ENCODE data around the gene PKP4. TPM values are rescaled to one million over a fixed set of nuclear protein-coding genes. Genes with fewer than 3 reads are reported as not detected.

PKP4 gene
- total RNA-seq, 1 experiment from 2014 or later = 55.2 TPM

GRCh38 chr2:158725441-158725891, 268.7 kb downstream of the PKP4 start (continued):
- no peak for TF ChIP-seq CTCF (IDR thresholded peaks at IDR 0.05 in 2 of 3, conservative IDR thresholded peaks at IDR 0.05 in 1 of 3; ENCODE audit: borderline replicate concordance in 1 of 3, insufficient read depth in 1 of 3, low read depth in 2 of 3, low read length in 2 of 3)

GRCh38 chr2:158726911-158727592, 270.3 kb downstream of the PKP4 start:
- CTCF ChIA-PET = no interaction called here

More at GRCh38 chr2:158726911-158727592, 270.3 kb downstream of the PKP4 start:
- intact Hi-C loops (cut with micrococcal nuclease) = no loop called here
- Histone ChIP-seq H2AFZ (ENCODE audit: low read depth, low read length, poor library complexity, severe bottlenecking) (no peak overlapping the region), H3K79me2 (ENCODE audit: insufficient read depth, low read length) (no peaks in the 10 kb centered on the region), H4K20me1 (ENCODE audit: insufficient read depth) (no peaks in the 10 kb centered on the region), H3K27ac (ENCODE audit: low read depth, low read length) (no peak overlapping the region), H3K4me1 (ENCODE audit: control insufficient read depth in 1 of 2, insufficient read depth in 2 of 2, low read length in 2 of 2) (peaks cover 10 to 20% of the 10 kb centered on the region in 2 experiments), H3K9me2 (ENCODE audit: insufficient read depth) (no peaks in the 10 kb centered on the region), H3K4me2 (ENCODE audit: low read length) (no peak overlapping the region), H3K36me3 (ENCODE audit: control insufficient read depth in 1 of 2, insufficient read depth in 2 of 2, low read length in 2 of 2) (no peaks in the 10 kb centered on the region), H3K9ac (ENCODE audit: low read length) (no peak overlapping the region), H3K27me3 (ENCODE audit: insufficient read depth, low read length) (no peaks in the 10 kb centered on the region; the same call in 1 of the 2 replicates), H3K9me3 (ENCODE audit: control insufficient read depth in 1 of 2, insufficient read depth in 1 of 2, low read depth in 1 of 2, low read length in 2 of 2) (no peaks in the 10 kb centered on the region), H3K4me3 (replicated peaks in 1 of 2; ENCODE audit: low read depth in 1 of 2, low read length in 2 of 2) (no peak overlapping the region)
- BruUV-seq (replicated peaks) = no TSS peak
- DNase-seq (ENCODE audit: low read depth, low spot score) = no peak
- RAD21 ChIA-PET (ENCODE audit: low non-redundant PET in 1 of 2, low total read pairs in 2 of 2, uncharacterized antibody in 2 of 2, unreplicated experiment in 2 of 2) = no interaction called here
- TF ChIP-seq ELF1 (IDR thresholded peaks at IDR 0.05; ENCODE audit: borderline replicate concordance, low read depth) (no peak), POLR2A (IDR thresholded peaks at IDR 0.05; ENCODE audit: borderline replicate concordance, extremely low read depth, insufficient read depth, insufficient read length) (no peak), TCF7L2 (IDR thresholded peaks at IDR 0.05; ENCODE audit: borderline replicate concordance, extremely low read depth, insufficient read depth, insufficient read length) (no peak), SRF (IDR thresholded peaks at IDR 0.05; ENCODE audit: low read depth) (no peak), CBX3 (IDR thresholded peaks at IDR 0.05; ENCODE audit: low read depth) (no peak), FOSL1 (IDR thresholded peaks at IDR 0.05; ENCODE audit: low read depth) (no peak), YY1 (IDR thresholded peaks at IDR 0.05; ENCODE audit: extremely low read depth, insufficient replicate concordance, low read depth, low read length) (no peak), POLR2AphosphoS5 (IDR thresholded peaks at IDR 0.05; ENCODE audit: low read depth, low read length) (no peak), ZFX (IDR thresholded peaks at IDR 0.05) (no peak), EGR1 (IDR thresholded peaks at IDR 0.05; ENCODE audit: low read depth) (no peak), ATF3 (IDR thresholded peaks at IDR 0.05) (no peak)
- POLR2A ChIA-PET = no interaction called here
- ATAC-seq = no peak

All from HCT116 (cell line).